Testis (tissue), 2 donors: ENCODE data around the gene PITRM1.

Experiments used
- CTCF ChIP-seq, 3 experiments: fragments of 450-650 bp in 2 of 3; fragments of 200-600 bp in 1 of 3; sonication (generic) in 1 of 3; IDR thresholded peaks; one replicate each; pipeline ENCODE4 v1.5.1; 2016 to 2019; ENCODE audit warnings: antibody characterized with exemption in 3 of 3, mild to moderate bottlenecking in 2 of 3, moderate library complexity in 1 of 3
- POLR2A ChIP-seq: fragments of 450-650 bp; IDR thresholded peaks from one replicate; pipeline ENCODE4 v1.6.1; 2017; ENCODE audit warnings: antibody characterized with exemption, mild to moderate bottlenecking, moderate library complexity

DNA sequence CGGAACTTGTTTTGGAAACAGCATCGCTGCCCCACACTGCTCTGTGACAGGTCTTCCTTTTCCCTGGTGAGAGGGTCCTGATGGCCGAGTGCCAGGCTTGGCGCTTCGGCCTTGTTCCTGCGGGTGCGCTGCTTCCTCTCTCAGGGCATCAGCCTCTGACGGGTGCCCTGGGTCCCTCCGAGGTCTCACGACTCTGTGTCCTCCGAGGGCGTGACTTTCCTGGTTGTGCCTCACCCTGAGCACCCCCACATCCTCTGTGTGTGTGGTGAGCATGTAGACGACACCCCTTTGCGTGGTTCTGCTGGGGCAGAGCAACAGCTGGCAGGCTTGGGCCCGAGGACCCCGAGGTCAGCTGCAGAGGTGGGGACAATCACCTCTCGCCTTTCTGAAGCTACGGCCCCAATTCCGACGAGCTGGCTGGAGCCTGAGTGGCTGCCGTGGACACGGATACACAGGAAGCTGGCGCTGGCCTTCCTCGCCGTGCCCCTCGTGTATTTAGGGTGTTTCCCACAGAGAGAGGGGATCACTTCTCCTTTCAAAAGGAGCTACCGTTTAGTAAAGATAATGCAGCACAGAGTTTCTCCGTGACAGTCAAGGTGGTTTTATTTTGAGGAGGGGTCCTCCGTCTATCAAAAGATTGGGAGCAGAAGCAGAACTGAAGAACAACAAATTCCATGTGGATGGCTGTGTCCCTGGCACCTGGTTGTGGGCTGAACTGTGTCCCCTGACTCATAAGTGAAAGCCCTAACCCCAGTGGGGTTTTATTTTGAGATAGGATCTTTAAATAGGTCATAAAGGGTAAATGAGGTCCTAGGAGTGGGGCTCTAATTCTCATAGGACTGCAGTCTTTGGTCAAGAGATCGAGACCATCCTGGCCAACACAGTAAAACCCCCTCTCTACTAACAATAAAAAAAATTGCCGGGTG lies 36.2 kb upstream of the PITRM1 start:
- TF ChIP-seq CTCF (IDR thresholded peaks at IDR 0.05) (no peak), POLR2A (no peak)
